RCC 7860 (cell line): ENCODE data around the gene SLC39A8.
"Not testable (repeated sequence)": the region's sequence is repeated elsewhere in the genome, so short reads cannot be mapped to it uniquely, and the experiment has no call there.

ENCODE experiments used
- DNase-seq: peaks from one replicate; pipeline ENCODE4 v3.0.0-alpha.2; 2015; ENCODE audit warnings: low spot score
- FAIRE-seq: peaks from 2 replicates; lab custom pipeline; 2012; peaks lifted over from hg19 to GRCh38; lab: Jason Lieb, UNC

Gene SLC39A8

DNA sequence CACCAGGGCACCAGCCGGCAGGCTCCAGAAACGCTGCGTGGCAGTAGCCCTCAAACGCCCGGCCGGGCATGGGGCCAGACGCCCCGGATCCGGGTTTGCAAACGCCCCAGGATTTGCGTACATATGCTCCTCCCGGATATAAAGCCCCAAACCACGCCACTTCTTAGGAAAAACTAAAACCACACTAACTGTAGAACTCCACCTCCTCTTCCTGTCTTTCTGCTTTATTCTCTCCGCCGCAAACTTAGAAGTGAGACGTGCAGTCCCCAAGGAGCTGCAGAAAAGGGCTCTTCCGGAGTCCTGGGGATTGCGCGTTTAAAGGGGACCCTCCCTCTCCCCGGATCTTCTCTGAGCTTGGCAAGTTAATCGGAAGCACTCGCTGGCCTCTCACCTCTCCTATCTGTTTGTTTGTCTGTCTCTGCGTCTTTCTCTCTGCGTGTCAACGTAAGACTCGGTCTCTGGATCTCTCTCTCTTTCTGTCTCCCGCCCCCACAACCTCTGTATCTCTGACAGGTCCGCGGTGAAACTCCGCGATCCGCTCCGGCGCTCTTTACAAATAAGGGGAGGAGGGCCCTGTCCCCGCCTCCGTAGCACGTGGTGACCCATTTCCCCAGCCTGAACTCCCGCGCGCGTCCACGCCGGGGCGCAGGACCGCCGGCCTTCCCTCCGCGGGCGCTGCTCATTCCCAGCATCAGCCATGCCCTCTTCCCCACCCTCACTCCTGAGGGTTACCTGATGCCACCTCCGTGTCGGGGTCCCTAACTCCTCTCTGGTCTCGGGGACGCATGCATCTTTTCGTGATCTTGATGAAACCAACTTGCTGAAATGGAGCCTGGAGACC, at the start of gene SLC39A8:
SLC39A8 (minus strand) TSS at position 529 of the 841 bp plus-strand sequence. CDS start 820 bp downstream, outside the sequence.
- peak; percentile 78 for DNase-seq
- peak; percentile 23 for FAIRE-seq

DNA sequence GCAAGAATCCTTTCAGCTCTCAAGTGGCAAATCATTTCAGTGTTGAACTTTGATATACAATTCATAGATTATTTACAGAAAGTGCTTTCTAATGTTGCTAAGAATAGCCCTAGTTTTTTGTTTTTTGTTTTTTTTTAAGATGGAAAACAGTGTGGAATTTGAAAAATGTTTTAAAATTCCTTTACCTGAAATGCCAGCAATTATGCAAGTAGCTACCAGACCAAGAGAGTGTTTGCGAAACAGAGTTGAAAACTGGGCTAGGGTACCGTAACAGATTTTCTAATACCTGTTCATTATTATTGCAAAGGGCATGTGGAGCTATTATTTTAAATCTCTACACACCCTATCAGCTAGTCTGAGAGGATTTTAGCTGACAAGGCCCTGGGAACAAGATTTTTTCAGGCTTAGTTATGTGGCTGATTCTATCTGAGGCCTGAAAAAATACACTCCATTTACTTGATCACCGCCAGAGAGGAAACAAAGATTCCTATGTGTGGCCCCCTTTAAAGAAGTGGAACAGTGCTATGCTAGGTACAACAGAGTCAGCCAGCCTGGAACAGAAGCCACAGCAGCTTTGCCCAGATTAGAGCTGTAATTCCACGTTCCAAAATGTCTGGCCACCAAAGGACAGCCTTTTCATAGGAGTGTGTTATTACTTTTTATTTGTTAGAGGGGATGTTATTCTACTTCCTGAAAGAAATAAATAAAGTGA, 46.9 kb upstream of the SLC39A8 start:
- no peak for DNase-seq
- FAIRE-seq = no peak

DNA sequence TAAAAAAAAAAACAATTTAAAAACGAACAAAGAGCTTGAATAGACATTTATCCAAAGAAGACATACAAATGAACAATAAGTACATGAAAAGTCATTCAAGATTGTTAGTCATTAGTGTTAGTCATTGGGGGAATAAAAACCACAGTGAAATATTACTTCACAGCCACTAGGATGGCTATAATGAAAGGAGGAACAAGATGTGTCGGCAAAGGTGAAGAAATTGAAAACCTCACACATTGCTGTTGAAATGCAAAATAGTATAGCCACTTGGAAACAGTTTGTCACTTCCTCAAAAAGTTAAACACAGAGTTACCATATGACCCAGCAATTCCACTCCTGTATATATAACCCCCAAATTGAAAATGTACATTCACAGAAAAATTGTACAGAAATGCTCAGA, 45.2 kb upstream of the SLC39A8 start:
- FAIRE-seq = peak; percentile 95
- DNase-seq = peak; percentile 72

DNA sequence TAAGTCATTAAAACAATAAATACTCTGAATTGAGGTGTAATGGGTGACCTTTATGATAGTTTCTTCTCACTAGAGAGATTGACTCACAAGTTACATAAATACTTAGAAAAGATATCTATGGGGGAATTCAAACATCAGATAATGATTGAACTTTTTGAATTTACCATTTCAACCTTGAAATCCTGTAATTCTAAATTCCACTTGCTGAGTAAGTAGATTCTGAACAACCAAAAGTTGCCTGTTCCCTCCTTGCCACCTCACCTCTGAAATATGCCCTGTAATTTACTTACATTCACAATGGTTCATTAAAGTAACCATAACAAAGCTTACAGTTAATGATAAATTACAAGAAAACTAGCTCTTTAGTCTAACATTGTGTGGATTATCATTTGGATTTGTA, 43.3 kb upstream of the SLC39A8 start:
- FAIRE-seq (peak; percentile 48), DNase-seq (peak; percentile 10)

DNA sequence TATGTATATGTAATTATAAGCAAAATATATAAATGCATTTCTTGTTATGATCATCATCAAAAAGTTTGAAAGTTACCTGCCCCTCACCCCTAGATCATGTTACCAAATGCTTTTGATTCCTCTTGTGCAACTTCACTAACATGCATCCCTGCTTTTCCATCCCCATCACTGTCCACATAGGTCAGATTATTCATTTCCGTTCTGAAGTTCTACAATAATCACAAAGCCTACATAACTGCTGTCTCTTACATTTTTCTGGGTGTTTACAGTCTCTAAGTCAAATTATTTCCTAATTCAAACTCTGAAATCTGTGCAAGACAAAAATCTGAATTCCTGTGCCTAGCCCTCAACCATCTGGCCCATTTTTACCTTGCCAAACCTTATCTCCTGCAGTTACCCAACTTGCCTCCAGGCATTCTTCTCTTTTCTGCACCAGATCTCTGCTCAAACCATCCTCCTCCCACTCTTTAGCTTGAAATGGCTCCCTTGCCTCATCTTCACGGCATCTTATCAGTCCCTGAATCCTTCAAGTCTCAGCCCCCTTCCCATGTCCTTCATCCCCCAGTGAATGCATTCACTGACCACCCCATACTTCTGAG, 42.4 kb upstream of the SLC39A8 start:
- DNase-seq (no peak), FAIRE-seq (no peak)

DNA sequence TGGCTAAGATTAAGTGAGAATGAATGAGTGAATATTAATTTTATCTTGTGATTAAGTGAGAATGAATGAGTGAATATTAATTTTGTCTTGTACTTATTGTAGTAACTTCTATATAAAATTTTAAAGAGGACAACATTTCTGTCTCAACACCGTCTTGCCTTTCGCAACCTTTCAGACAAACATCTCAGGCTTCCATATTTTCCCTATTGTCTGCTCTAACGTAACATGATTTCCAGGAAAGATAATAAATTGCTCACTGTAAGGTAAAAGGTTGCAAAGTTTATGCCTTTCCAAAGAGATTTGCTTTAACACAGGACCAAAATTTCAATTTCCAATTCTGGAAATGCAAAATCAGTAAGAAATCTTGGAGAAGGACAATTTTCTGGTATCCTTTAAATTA, 41.7 kb upstream of the SLC39A8 start:
- FAIRE-seq (no peak), DNase-seq (no peak)

DNA sequence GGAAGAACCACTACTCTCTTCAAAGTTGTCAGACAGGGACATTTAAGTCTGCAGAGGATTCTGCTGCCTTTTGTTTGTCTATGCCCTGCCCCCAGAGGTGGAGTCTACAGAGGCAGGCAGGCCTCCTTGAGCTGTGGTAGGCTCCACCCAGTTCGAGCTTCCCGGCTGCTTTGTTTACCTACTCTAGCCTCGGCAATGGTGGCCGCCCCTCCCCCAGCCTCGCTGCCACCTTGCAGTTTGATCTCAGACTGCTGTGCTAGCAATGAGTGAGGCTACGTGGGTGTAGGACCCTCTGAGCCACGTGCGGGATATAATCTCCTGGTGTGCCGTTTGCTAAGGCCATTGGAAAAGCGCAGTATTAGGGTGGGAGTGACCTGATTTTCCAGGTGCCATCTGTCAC, 35.0 kb upstream of the SLC39A8 start:
- FAIRE-seq, DNase-seq: not testable (repeated sequence)

DNA sequence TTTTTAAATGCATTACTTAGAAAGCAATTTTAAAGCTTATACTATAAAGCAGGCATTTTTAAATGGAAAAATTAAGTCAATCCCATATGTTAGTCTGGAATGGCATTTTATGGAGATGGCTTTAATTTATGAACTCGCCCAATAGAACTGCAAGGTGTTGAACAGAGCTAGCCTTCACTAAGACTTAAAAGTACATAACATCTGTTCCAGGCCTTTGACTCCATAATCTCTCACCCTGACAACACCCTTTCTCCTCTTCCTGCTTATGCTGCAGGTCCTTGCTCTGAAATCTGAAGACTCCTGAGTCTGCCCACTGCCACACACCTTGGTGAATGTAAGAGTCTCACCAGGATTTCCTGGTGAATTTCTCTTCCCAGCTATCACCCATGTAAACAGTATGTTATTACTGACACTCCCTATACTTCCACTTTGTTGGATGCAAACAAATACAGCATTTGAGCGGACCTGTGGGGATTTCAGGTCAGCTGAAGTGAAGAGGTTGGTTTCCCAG, 17.7 kb upstream of the SLC39A8 start:
- DNase-seq = no peak
- no peak for FAIRE-seq

DNA sequence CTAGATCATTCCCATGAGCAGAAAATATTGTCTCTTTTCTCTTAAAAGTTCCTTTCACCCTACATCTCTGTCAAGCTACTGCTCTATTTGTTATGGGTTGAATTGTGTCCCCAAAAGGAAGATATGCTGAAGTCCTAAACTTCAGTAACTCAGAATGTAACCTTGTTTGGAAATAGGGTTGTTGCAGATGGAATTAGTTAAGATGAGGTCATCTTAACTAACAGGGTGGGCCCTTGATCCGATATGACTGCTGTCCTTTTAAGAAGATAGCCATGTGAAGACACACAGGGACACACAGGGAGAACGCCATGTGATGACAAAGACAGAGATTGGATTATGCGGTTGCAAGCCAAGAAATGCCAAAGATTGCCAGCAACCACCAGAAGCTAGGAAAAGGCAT, 12.8 kb upstream of the SLC39A8 start:
- DNase-seq (no peak), FAIRE-seq (no peak)

DNA sequence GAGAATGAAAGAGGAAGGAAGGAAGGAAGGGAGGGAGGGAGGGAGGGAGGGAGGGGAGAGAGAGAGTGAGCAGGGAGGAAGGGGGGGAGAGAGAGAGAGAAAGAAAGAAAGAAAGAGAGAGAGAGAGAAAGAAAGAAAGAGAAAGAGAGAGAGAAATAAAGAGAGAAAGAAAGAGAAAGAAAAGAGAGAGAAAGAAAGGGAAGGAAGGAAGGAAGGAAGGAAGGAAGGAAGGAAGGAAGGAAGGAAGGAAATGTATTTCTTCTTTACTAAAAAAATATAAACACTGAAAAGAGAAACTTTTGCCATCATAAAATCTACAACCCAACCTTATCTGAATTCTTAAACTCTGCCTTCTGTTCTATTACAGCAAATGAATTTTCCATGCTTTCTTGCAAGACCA, 12.4 kb upstream of the SLC39A8 start:
- DNase-seq, FAIRE-seq: not testable (repeated sequence)

DNA sequence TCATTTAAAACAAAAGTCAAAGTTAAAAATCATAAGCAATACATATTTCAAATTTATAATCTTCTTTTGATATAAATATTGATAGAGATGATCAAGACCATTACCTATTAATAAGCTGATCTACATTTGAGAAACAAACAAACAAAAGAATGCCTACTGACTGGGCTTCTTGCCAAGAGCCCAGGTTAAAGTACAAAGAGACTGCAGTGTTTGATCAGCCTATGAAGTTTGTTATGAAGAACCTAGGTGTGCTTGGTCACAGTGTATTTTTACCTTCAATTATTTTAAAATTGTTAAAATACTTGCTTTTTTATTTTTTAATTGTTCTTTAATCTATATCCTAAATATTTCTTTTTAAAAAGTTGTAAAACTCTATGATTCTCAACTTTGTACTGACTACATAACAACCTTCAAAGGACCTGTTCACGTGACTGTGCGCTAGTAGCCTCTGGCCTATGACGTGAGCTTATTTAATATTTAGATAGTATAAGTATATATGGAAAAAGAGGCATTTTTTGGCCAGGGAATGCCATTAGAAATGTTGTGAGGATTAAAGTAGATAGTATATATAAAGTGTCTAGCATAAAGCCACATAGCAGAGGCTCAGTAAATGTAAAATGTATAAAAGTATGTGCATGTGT, 11.4 kb upstream of the SLC39A8 start:
- FAIRE-seq = no peak
- DNase-seq = no peak

DNA sequence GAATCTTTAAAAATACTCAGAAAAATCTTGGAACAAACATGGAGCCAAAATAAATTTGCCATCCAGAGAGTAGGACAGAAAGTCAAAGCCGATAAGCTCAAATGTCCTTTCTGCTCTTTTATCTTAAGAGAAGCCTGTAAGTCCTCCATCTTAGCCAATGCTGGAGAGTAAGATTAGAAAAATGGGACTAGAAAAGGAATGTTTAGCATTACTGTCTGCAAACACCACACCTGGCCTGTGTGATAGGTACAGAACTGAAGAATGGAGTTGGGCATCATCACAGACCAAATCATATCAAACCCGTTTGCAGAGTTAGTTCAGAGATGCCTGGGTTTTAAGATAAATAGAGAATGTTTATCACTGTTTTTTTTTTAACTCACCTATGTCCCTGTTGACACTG, 10.5 kb upstream of the SLC39A8 start:
- FAIRE-seq = no peak
- no peak for DNase-seq

DNA sequence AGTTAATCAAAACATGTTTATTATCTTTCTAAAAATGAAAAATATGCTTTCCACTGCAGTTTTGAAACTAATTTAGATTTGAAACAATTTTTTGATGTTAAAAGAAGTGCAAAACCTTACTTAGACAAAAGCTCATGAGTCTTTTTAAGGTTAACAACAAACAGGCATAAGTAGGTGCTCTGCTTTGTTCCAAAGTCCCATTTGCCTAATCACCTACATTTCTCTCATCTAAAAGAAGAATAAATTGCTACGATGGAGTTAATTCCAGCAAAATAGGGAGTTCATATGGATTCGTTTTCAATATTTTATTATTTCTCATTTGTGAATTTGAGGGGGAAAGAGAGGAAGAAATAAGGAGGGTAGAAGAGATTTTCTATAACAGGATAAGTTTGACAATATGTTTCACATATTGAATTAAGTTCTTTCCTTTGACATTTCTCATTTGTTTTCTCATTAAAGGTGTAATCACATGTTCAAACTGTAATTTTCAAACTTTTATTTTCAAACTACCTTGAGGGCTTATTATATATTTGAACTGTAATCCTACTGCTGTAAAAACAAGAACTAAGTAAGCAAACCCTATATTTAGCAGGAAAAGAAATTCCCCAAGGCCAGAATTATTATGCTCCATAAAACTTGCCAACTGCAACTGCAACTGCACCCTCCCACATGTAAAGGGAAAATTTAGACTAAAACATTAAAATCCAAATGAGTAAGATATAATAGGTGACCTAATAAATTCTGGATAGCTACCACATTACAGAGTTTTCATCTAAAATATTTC, 9.6 kb upstream of the SLC39A8 start:
- FAIRE-seq (no peak), DNase-seq (no peak)

DNA sequence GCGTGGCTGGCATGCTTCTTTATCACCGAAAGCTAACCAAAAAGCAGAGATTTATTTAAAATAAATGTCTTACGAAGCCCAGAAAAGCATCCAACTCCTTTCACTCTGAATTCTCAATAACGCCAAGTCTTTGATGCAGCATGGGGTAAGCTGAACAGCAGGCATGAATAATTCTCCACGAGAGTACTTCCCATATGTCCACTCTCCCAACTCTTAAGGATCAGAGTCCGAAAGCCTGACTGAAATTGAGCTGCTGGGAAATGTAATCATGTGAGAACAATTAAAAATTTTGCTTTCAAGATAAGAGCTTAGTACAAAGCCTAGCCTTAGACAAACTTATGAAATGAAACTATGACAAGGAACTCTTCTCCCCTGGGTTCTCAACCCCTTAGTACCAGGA, 7.5 kb upstream of the SLC39A8 start:
- no peak for DNase-seq
- no peak for FAIRE-seq

DNA sequence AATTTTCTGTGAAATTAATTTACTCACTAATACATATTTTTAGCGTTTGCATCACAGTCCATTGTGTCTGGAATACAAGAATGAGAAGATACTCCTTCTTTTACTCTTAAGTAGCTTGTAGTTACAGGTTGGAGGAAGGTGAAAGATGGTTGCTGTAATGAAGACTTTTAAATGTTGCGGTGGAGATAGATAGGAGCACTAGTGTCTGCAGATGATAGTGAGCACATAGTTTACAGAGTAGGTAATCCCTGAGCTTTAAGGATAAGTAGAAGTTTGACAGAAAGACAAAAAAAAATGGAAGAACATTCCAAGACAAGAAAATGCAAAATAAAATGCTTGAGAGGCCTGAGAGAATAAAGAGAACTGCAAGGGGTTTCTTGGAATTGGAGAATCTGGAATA, 5.4 kb upstream of the SLC39A8 start:
- no peak for FAIRE-seq
- no peak for DNase-seq

DNA sequence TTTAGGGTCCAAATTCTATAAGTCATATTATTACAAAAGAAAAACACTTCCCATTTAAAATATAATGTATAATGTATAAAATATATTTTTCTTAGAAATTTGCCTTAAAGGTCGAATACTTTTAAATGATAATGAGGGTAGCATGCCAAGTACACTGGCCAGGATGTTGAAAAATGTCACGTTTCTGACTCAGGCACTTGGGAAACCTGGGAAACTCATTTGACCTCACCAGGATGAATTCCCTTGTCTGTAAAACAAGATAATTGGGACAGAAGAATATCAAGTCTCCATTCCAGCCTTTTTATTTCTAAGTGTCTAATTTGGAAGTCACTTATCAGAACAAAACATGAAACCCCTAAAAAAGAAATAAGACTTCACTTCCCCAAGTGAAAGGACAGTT, 3.4 kb upstream of the SLC39A8 start:
- no peak for FAIRE-seq
- DNase-seq = no peak

DNA sequence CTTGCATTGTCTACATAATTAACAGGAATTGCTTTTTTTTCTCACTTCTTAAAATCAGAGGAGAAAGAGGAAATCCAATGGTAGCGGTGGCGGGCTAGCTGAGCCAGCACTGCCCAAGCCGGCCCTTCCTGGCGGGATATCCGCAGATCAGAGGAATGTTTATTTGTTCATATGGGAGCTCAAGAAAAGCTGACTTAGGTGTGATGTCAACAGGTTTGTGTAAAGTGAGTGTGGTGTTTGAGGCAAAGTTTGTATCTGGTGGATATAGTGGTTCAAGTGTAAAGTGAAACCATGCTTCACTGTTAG, 466 bp upstream of the SLC39A8 start:
- no peak for FAIRE-seq

DNA sequence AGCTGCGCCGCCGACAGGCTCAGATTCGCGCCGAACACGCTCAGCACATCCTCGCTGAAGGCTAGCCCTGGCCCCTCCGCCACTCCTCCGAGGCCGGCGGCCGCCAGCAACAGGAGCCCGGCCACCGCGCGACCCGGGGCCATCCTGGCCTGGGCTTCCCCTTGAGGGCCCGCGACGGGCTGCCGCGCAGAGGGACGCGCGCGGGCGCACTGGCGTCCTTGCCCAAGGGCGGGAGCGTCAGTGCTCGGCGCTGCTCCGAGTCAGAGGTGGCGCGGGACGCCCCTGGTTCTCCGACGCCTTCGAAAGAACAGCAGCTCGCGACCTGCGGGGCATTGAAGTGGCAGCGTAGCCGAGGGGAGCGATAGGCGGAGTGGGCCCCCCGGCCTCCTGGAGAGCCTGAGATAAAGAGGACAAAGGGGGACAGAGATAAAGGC, 745 bp downstream of the SLC39A8 start:
- DNase-seq (no peak), FAIRE-seq (no peak)

More for the DNA sequence above, 466 bp upstream of the SLC39A8 start:
- DNase-seq = no peak

DNA sequence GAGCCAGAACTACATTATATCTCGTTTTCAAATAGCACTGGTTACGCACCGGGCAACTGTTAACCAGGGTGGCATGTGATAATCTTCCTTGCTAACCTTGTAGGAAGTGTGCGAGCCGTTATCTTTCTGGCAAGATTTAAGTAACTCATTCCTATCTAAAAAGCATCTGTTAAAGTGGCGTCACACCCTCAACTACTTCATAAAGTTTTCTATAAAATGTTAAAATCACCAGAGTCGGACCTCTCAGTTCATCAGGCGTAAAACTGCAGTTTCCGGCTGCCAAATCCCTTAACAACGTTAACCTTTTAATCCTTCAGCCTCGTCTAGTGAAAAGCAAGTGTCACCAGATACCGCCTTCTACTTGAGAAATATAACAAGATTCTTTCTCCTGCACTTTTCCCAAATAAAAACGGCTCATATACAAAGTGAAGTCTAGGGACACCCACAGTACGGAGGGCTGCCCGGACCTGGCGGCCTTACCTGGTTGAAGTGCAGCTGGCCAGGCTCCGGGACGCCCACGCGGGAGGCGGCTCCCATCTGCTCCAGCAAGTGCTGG, 1.2 kb downstream of the SLC39A8 start:
- DNase-seq (no peak), FAIRE-seq (no peak)

DNA sequence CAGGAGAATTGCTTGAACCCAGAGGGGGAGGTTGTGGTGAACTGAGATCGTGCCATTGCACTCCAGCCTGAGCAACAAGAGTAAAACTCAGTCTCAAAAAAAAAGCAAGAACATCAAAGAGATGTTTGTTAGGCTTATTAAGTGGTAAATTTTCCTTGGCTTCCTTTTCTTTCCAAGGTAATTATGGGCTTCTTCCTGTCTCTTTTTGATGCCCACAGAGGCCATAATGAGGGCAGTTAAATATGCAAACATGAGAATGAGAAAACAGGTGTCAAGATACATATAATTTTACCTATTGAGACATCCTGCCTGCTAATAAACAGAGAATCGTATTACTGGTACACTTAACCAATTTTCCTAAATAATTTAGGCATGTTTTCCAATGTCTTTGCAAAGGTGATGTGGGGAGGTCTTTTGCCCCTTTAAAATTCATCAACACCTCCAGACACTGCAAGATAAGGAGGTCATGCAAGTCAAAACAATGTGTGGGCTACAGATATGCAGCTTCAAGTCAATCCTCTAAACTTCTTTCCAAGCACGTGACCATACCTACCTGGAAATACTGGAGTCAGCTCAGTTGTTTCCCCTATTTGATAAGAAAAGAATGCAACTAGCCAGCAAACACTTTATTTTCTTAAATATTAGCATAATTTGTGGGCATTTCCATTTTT, 2.7 kb downstream of the SLC39A8 start:
- FAIRE-seq = no peak
- DNase-seq = no peak
